ENCODE results near the gene MARVELD1.

The MARVELD1 gene

GRCh38 chr10:97762816-97763215, 49.3 kb downstream of the MARVELD1 start:
- Histone ChIP-seq H3K36me3 (ENCODE audit: insufficient read depth, low read length) (peaks cover 10% of the 10 kb centered on the region), H3K4me2 (ENCODE audit: low read length) (no peak overlapping the region), H3K9me2 (ENCODE audit: low read depth, low read length) (no peaks in the 10 kb centered on the region), H3K4me1 (ENCODE audit: insufficient read depth, low read length, severe bottlenecking) (no peaks in the 10 kb centered on the region), H3K27ac (ENCODE audit: low read depth, low read length, poor library complexity, severe bottlenecking) (no peak overlapping the region), H3K9ac (ENCODE audit: low read length) (no peak overlapping the region), H3F3A (ENCODE audit: insufficient read depth, low read length) (no peaks in the 10 kb centered on the region), H4K20me1 (ENCODE audit: insufficient read depth, low read length) (no peaks in the 10 kb centered on the region), H2AFZ (ENCODE audit: low read length) (no peak overlapping the region), H3K4me3 (ENCODE audit: low read depth, low read length, poor library complexity, severe bottlenecking) (no peak overlapping the region), H3K27me3 (ENCODE audit: insufficient read depth, low read length) (no peaks in the 10 kb centered on the region), H3K9me3 (ENCODE audit: low read length) (no peaks in the 10 kb centered on the region), H3K79me2 (ENCODE audit: insufficient read depth, low read length) (no peaks in the 10 kb centered on the region)
- TF ChIP-seq, protein P1, sequence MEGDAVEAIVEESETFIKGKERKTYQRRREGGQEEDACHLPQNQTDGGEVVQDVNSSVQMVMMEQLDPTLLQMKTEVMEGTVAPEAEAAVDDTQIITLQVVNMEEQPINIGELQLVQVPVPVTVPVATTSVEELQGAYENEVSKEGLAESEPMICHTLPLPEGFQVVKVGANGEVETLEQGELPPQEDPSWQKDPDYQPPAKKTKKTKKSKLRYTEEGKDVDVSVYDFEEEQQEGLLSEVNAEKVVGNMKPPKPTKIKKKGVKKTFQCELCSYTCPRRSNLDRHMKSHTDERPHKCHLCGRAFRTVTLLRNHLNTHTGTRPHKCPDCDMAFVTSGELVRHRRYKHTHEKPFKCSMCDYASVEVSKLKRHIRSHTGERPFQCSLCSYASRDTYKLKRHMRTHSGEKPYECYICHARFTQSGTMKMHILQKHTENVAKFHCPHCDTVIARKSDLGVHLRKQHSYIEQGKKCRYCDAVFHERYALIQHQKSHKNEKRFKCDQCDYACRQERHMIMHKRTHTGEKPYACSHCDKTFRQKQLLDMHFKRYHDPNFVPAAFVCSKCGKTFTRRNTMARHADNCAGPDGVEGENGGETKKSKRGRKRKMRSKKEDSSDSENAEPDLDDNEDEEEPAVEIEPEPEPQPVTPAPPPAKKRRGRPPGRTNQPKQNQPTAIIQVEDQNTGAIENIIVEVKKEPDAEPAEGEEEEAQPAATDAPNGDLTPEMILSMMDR (IDR thresholded peaks at IDR 0.05; ENCODE audit: low read length): no peak
- TF ChIP-seq EZH2 (IDR thresholded peaks at IDR 0.05; ENCODE audit: borderline replicate concordance, low read length): no peak

DNA sequence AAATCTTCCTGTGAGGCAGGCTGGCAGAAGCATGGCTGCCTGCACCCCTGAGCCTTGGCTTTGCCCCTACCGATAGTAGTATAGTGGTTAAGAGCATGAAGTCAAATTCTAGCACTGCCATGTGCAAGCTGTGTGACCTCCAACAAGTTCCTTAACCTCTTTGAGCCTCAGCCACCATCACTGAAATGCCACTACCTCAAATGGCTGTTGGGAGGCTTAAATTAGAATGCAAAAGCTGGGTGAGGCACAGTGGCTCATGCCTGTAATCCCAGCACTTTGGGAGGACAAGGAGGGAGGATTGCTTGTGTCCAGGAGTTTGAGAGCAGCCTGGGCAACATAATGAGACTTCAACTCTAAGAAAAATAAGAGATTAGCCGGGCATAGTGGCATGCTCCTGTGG, 49.9 kb downstream of the MARVELD1 start:
- no peak overlapping the region for H3K27ac ChIP-seq (ENCODE audit: low read depth, low read length, poor library complexity, severe bottlenecking)
- H4K20me1 ChIP-seq (ENCODE audit: insufficient read depth, low read length): no peaks in the 10 kb centered on the region
- H3K9me3 ChIP-seq (ENCODE audit: low read length): no peaks in the 10 kb centered on the region
- no peaks in the 10 kb centered on the region for H3K9me2 ChIP-seq (ENCODE audit: low read depth, low read length)
- H2AFZ ChIP-seq (ENCODE audit: low read length): no peak overlapping the region
- no peak for TF ChIP-seq EZH2 (IDR thresholded peaks at IDR 0.05; ENCODE audit: borderline replicate concordance, low read length)
- TF ChIP-seq, protein P1 (IDR thresholded peaks at IDR 0.05; ENCODE audit: low read length): no peak
- H3K4me1 ChIP-seq (ENCODE audit: insufficient read depth, low read length, severe bottlenecking): no peaks in the 10 kb centered on the region
- no peaks in the 10 kb centered on the region for H3K79me2 ChIP-seq (ENCODE audit: insufficient read depth, low read length)
- no peak overlapping the region for H3K4me3 ChIP-seq (ENCODE audit: low read depth, low read length, poor library complexity, severe bottlenecking)
- H3K27me3 ChIP-seq (ENCODE audit: insufficient read depth, low read length): no peaks in the 10 kb centered on the region
- H3F3A ChIP-seq (ENCODE audit: insufficient read depth, low read length): no peaks in the 10 kb centered on the region
- peaks cover 10% of the 10 kb centered on the region for H3K36me3 ChIP-seq (ENCODE audit: insufficient read depth, low read length)
- H3K9ac ChIP-seq (ENCODE audit: low read length): no peak overlapping the region
- no peak overlapping the region for H3K4me2 ChIP-seq (ENCODE audit: low read length)

DNA sequence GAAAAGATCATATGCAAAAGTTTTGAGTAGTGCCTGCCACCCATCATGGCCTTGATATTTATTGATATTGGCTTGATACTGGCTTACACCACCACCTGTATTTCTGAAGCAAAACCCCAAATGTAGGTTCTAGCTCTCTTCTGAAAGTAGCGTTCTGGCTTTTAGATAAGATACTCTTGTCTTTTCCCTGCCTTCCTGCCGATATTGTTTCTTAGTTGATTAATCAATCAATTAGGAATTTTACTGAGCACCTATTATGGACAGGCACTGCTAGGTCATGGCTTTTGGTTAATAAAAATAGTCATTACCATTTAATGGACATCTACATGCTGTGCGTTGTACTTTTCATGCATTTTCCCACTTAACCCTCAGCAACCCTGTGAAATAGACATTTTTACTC, 50.4 kb downstream of the MARVELD1 start:
- H3K9me3 ChIP-seq (ENCODE audit: low read length): no peaks in the 10 kb centered on the region
- H3K4me1 ChIP-seq (ENCODE audit: insufficient read depth, low read length, severe bottlenecking): no peaks in the 10 kb centered on the region
- H2AFZ ChIP-seq (ENCODE audit: low read length): no peak overlapping the region
- peaks cover 10% of the 10 kb centered on the region for H3K36me3 ChIP-seq (ENCODE audit: insufficient read depth, low read length)
- TF ChIP-seq, protein P1 (IDR thresholded peaks at IDR 0.05; ENCODE audit: low read length): no peak
- no peak for TF ChIP-seq EZH2 (IDR thresholded peaks at IDR 0.05; ENCODE audit: borderline replicate concordance, low read length)
- no peaks in the 10 kb centered on the region for H3F3A ChIP-seq (ENCODE audit: insufficient read depth, low read length)
- H3K9me2 ChIP-seq (ENCODE audit: low read depth, low read length): no peaks in the 10 kb centered on the region
- no peak overlapping the region for H3K9ac ChIP-seq (ENCODE audit: low read length)
- no peaks in the 10 kb centered on the region for H3K27me3 ChIP-seq (ENCODE audit: insufficient read depth, low read length)
- H3K27ac ChIP-seq (ENCODE audit: low read depth, low read length, poor library complexity, severe bottlenecking): no peak overlapping the region
- no peak overlapping the region for H3K4me3 ChIP-seq (ENCODE audit: low read depth, low read length, poor library complexity, severe bottlenecking)
- no peak overlapping the region for H3K4me2 ChIP-seq (ENCODE audit: low read length)
- H3K79me2 ChIP-seq (ENCODE audit: insufficient read depth, low read length): no peaks in the 10 kb centered on the region
- no peaks in the 10 kb centered on the region for H4K20me1 ChIP-seq (ENCODE audit: insufficient read depth, low read length)
